GM23338 (cell line): ENCODE results near the gene TTC6. TPM values are rescaled to one million over a fixed set of nuclear protein-coding genes. Genes with fewer than 3 reads are reported as not detected.

Source experiments
- ATAC-seq: fragments of 200-7000 bp; cut with Tn5 transposase; 3 replicates; pipeline ENCODE4 v1.9.1; 2020
- DNase-seq: peaks from one replicate; pipeline ENCODE4 v3.0.0-alpha.2; 2015; ENCODE audit warnings: low spot score
- H2AFZ ChIP-seq: fragments of 200-600 bp; sonication (generic); 2 replicates; pipeline ENCODE4 v1.8.0; 2016; ENCODE audit warnings: antibody characterized with exemption, mild to moderate bottlenecking, moderate library complexity
- H3F3A ChIP-seq: fragments of 200-600 bp; sonication (generic); replicated peaks from 2 replicates; pipeline ENCODE4 v1.8.0; 2017; ENCODE audit warnings: antibody characterized with exemption, mixed run types, low read depth
- H3K27ac ChIP-seq: fragments of 200-600 bp; sonication (generic); 2 replicates; pipeline ENCODE4 v1.6.1; 2016; ENCODE audit warnings: low read depth
- H3K27me3 ChIP-seq: fragments of 200-600 bp; sonication (generic); 2 replicates; pipeline ENCODE4 v1.8.0; 2016; ENCODE audit warnings: mild to moderate bottlenecking, mixed run types, moderate library complexity; ENCODE audit not compliant: insufficient read depth
- H3K36me3 ChIP-seq: fragments of 200-600 bp; sonication (generic); 2 replicates; pipeline ENCODE4 v1.8.0; 2016; ENCODE audit warnings: mild to moderate bottlenecking; ENCODE audit not compliant: insufficient read depth
- H3K4me1 ChIP-seq: fragments of 200-600 bp; sonication (generic); 2 replicates; pipeline ENCODE4 v1.8.0; 2016; ENCODE audit warnings: mild to moderate bottlenecking, moderate library complexity; ENCODE audit not compliant: insufficient read depth
- H3K4me2 ChIP-seq: fragments of 200-600 bp; sonication (generic); 2 replicates; pipeline ENCODE4 v1.7.1; 2017; ENCODE audit warnings: mixed run types
- H3K4me3 ChIP-seq: fragments of 200-600 bp; sonication (generic); 2 replicates; pipeline ENCODE4 v1.6.1; 2016; ENCODE audit warnings: mixed run types
- H3K79me2 ChIP-seq: fragments of 200-600 bp; sonication (generic); replicated peaks from 2 replicates; pipeline ENCODE4 v1.8.0; 2017; ENCODE audit warnings: mild to moderate bottlenecking; ENCODE audit not compliant: insufficient read depth
- H3K9me2 ChIP-seq: fragments of 200-600 bp; sonication (generic); 2 replicates; pipeline ENCODE4 v1.8.0; 2017; ENCODE audit not compliant: insufficient read depth
- H4K20me1 ChIP-seq: fragments of 200-600 bp; sonication (generic); replicated peaks from 2 replicates; pipeline ENCODE4 v1.8.0; 2017; ENCODE audit warnings: mild to moderate bottlenecking; ENCODE audit not compliant: insufficient read depth
- H3K27ac Mint-ChIP-seq: 2 replicates; pipeline ENCODE4 v1.8.0; 2020; ENCODE audit warnings: inconsistent platforms, mild to moderate bottlenecking, moderate library complexity, mixed read lengths
- H3K27me3 Mint-ChIP-seq: 3 replicates; pipeline ENCODE4 v1.8.0; 2022; ENCODE audit warnings: low read depth, mild to moderate bottlenecking, moderate library complexity, mixed read lengths, inconsistent platforms; ENCODE audit not compliant: insufficient read depth, poor library complexity
- H3K36me3 Mint-ChIP-seq: 3 replicates; pipeline ENCODE4 v1.8.0; 2021; ENCODE audit warnings: low read depth, mild to moderate bottlenecking, inconsistent platforms, moderate library complexity, mixed read lengths
- H3K4me1 Mint-ChIP-seq: 3 replicates; pipeline ENCODE4 v1.8.0; 2020; ENCODE audit warnings: mild to moderate bottlenecking, inconsistent platforms, mixed read lengths
- H3K4me3 Mint-ChIP-seq: 3 replicates; pipeline ENCODE4 v1.8.0; 2021; ENCODE audit warnings: moderate library complexity, mild to moderate bottlenecking, inconsistent platforms, mixed read lengths
- H3K9me3 Mint-ChIP-seq: 3 replicates; pipeline ENCODE4 v1.8.0; 2020; ENCODE audit warnings: moderate library complexity, mild to moderate bottlenecking, inconsistent platforms, mixed read lengths
- CTCF ChIP-seq, 2 experiments: fragments of 200-600 bp in 1 of 2; sonication (generic) in 1 of 2; conservative IDR thresholded peaks; 2 replicates each; pipeline versions ENCODE4 v1.5.1 to v1.6.1; 2016 to 2017; ENCODE audit warnings: antibody characterized with exemption in 2 of 2, low read depth in 2 of 2, mild to moderate bottlenecking in 2 of 2, moderate library complexity in 1 of 2
- ETS1 ChIP-seq: IDR thresholded peaks from 2 replicates; pipeline ENCODE4 v1.6.1; 2016; ENCODE audit warnings: antibody characterized with exemption
- EZH2 ChIP-seq: fragments of 200-600 bp; sonication (generic); IDR thresholded peaks from one replicate; pipeline ENCODE4 v1.8.0; 2017; ENCODE audit warnings: antibody characterized with exemption, mild to moderate bottlenecking, low read depth; ENCODE audit not compliant: unreplicated experiment
- EZH2phosphoT487 ChIP-seq: fragments of 200-600 bp; sonication (generic); IDR thresholded peaks from one replicate; pipeline ENCODE4 v1.8.1; 2018; ENCODE audit warnings: antibody characterized with exemption; ENCODE audit not compliant: unreplicated experiment
- JUNB ChIP-seq: IDR thresholded peaks from one replicate; pipeline ENCODE4 v1.6.1; 2016; ENCODE audit warnings: antibody characterized with exemption; ENCODE audit not compliant: unreplicated experiment
- NANOG ChIP-seq: IDR thresholded peaks from 2 replicates; pipeline ENCODE4 v1.6.1; 2016; ENCODE audit warnings: antibody characterized with exemption, borderline replicate concordance
- POLR2AphosphoS5 ChIP-seq: IDR thresholded peaks from 2 replicates; pipeline ENCODE4 v1.6.1; 2016; ENCODE audit warnings: antibody characterized with exemption, low read depth
- REST ChIP-seq: IDR thresholded peaks from one replicate; pipeline ENCODE4 v1.6.1; 2018; ENCODE audit warnings: antibody characterized with exemption; ENCODE audit not compliant: unreplicated experiment
- STAT1 ChIP-seq: IDR thresholded peaks from one replicate; pipeline ENCODE4 v1.6.1; 2016; ENCODE audit warnings: antibody characterized with exemption; ENCODE audit not compliant: unreplicated experiment
- ZNF331 ChIP-seq: fragments of 250-450 bp; sonication (Bioruptor Pico); IDR thresholded peaks from 2 replicates; pipeline ENCODE4 v1.5.0; 2020; ENCODE audit warnings: low read depth, mild to moderate bottlenecking, moderate library complexity
- ZNF462 ChIP-seq: fragments of 250-450 bp; sonication (Bioruptor Pico); IDR thresholded peaks from 2 replicates; pipeline ENCODE4 v1.5.0; 2020; ENCODE audit warnings: mild to moderate bottlenecking, moderate library complexity
- polyA plus RNA-seq: library from polyadenylated mRNA; unstranded; fragments of >200 nt; fragmentation: Nextera tagmentation; extraction: Ambion mirVana; gene quantifications from 2 replicates; pipeline ENCODE4 v1.2.1, GENCODE V29; 2016
- total RNA-seq: library from RNA; depleted of rRNA; stranded (reverse); fragments of >200 nt; shearing (Covaris generic); gene quantifications from 2 replicates; pipeline ENCODE4 v1.2.3, GENCODE V29; 2014

Gene TTC6
- total and polyA plus RNA-seq, 2 experiments from 2014 or later = 0.31 TPM; not detected in 1

DNA sequence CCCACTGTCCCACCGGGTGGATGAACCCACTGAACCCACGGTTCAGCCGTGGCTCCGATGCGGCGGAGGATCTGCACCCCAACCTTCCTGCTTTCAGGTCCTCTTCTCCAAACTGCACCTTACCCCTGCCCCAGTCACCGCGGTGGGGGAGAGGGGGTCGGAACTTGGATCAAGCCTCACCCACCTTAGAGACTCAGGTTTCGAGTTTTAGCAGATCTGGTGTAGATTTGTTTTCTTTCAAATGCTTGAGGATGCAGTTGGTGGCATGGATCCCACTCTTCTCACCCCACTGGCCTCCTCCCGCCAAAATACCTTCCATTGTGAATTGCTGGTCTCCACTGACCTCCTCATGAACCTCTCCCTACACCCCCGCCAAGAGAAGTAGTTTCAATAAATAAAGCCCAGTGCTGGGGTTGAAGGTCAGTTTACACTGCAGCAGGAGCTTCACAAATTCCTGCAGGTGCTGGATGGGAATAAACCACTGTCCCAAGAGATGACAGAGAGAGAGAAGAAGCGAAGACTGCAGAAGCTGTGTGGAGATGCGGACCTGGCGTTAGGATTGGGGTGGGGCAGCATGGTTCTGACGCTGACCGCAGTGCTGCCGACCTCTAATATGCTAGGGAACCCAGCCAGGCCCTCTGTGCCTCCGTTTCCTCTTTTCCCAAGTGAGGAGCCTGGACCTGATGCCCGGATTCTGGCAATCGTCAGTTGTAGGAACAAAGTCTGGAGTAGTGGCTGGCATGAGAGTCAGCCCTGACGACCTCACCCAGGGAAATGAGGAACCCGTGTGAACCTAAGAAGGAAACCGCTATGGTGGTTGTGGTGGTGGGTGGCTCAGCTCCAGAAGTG, 7.4 kb downstream of the TTC6 start (continued):
- no peak for TF ChIP-seq ZNF462 (CRISPR knock-in tag)

DNA sequence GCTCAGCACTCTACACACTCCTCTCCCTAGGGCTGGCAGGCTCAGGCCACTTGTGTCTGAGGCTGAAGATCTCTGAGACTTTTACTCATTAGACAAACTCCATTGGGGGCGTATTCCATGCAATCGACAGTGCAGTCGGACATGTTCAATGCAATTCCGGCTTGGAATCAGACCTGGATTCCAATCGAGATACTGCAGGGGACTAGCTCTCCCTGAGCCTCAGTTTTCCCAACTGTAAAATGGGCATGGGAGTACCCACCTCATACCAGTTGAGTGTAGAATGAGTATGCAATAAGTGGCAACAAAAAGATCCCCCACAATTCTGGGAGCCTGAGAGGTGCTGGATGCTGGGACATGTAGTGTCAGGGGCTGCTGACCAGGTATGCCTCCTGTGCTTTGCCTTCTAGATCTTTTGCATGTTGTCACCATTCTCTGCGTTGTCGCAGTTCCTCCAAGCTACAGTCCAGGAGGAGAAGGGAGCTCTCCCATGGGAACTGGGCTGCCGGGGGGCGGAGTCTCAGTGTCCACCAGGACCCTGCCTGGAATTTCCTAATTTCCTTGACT, 8.3 kb downstream of the TTC6 start:
- no peak overlapping the region for H3K4me3 Mint-ChIP-seq
- no peak for TF ChIP-seq EZH2
- TF ChIP-seq EZH2phosphoT487 = no peak
- TF ChIP-seq STAT1 = no peak
- TF ChIP-seq REST = no peak
- TF ChIP-seq CTCF (conservative IDR thresholded peaks at IDR 0.05; ENCODE audit: low read depth in 2 of 2) = no peak
- no peak for TF ChIP-seq NANOG
- no peak for TF ChIP-seq ZNF331
- no peak for TF ChIP-seq JUNB
- TF ChIP-seq ETS1 = no peak
- no peak for TF ChIP-seq POLR2AphosphoS5

More for the DNA sequence above, 8.3 kb downstream of the TTC6 start:
- Histone ChIP-seq H4K20me1 (peaks cover 19% of the 10 kb centered on the region), H3K4me1 (peaks cover 19% of the 10 kb centered on the region), H3F3A (peaks cover 15% of the 10 kb centered on the region), H3K27me3 (peaks cover 100% of the 10 kb centered on the region), H3K9me2 (no peaks in the 10 kb centered on the region), H3K79me2 (no peaks in the 10 kb centered on the region), H3K36me3 (no peaks in the 10 kb centered on the region), H3K4me3 (no peak overlapping the region), H3K27ac (no peak overlapping the region), H2AFZ (no peak overlapping the region), H3K4me2 (no peak overlapping the region)
- no peak for ATAC-seq
- Mint-ChIP-seq H3K4me1 (peaks cover 20% of the 10 kb centered on the region), H3K9me3 (0 out of 3 replicates have a peak, but pooled peaks cover 3% of the 10 kb centered on the region), H3K27ac (no peak overlapping the region), H3K36me3 (no peaks in the 10 kb centered on the region; the same call in 2 of the 3 replicates), H3K27me3 (peaks cover 70% of the 10 kb centered on the region)
- no peak for DNase-seq
